ENCODE data around the gene STN1. TPM values are rescaled to one million over a fixed set of nuclear protein-coding genes. Genes with fewer than 3 reads are reported as not detected.

The STN1 gene
- polyA plus RNA-seq, 1 of the 3 experiments (the other 2 are of a cell fraction), result 22.1 TPM

DNA sequence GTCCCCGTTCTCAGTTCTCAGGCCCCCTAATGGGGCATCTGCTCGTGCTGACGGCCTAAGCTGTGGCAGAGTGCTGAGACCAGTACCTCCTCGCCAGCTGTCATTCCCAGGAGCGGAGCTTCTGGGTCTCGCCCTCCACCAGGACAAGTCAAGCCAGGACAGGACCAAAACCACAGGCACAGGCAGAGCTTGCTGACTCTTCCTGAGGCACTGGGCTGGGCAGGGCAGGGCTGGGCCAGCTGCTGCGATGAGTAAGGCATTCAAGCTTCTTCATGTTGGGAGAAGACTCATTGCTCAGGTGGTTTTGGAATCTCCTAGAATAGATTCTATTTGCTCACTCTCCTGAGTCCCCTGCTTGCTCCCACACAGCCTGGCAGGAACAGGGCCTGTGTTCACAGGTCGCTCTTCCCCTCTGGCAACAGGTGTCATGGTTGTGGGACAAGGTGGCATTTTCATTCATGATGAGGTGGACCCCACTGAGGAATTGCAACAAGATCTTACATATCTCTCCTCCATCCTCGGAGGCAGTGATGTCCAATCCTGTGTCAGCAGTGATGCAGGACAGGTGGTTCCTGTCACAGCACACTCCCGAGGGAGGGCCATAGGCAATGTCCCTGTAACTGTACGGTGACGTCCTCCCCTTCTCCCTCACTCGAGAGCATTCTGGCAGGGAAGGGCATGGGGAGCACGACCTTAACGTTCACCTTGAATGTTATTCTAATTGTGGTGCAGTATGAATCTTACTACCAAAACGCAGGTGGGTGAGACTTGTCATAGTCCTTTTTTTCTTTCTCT is 45.6 kb downstream of the STN1 start:
- Histone ChIP-seq H3K79me2 (ENCODE audit: insufficient read depth) (no peaks in the 10 kb centered on the region), H4K20me1 (ENCODE audit: insufficient read depth) (no peaks in the 10 kb centered on the region), H3K4me1 (ENCODE audit: control insufficient read depth in 1 of 2, insufficient read depth in 2 of 2, low read depth in 1 of 2, low read length in 1 of 2) (peaks cover 0 to 19% of the 10 kb centered on the region in 2 experiments; a peak in 2 of 4 replicates), H3K9me3 (no peaks in the 10 kb centered on the region), H3K4me2 (no peak overlapping the region), H3K27ac (ENCODE audit: low read depth in 2 of 2, low read length in 1 of 2) (no peak overlapping the region), H2AFZ (ENCODE audit: low read depth) (no peak overlapping the region), H3F3A (replicated peaks; ENCODE audit: insufficient read depth) (no peaks in the 10 kb centered on the region), H3K36me3 (replicated peaks in 1 of 2; ENCODE audit: control insufficient read depth in 1 of 2, insufficient read depth in 2 of 2, low read length in 1 of 2) (no peaks in the 10 kb centered on the region), H3K9ac (no peak overlapping the region), H3K4me3 (ENCODE audit: low read depth in 2 of 2, low read length in 1 of 2) (no peak overlapping the region), H3K27me3 (ENCODE audit: insufficient read depth) (no peaks in the 10 kb centered on the region), H3K9me2 (no peaks in the 10 kb centered on the region)
- DNase-seq, result no peak
- WGBS (ENCODE audit: low lambda C conversion rate), result 93% methylated on average over 14 of the region's 16 CpGs
- TF ChIP-seq EZH2phosphoT487 (IDR thresholded peaks at IDR 0.05; ENCODE audit: borderline replicate concordance, low read depth), result no peak
- TF ChIP-seq RXRA (IDR thresholded peaks at IDR 0.05; ENCODE audit: borderline replicate concordance, low read depth), result no peak
- no peak for TF ChIP-seq GATA2 (CRISPR knock-in tag; IDR thresholded peaks at IDR 0.05)
- TF ChIP-seq, protein P1, sequence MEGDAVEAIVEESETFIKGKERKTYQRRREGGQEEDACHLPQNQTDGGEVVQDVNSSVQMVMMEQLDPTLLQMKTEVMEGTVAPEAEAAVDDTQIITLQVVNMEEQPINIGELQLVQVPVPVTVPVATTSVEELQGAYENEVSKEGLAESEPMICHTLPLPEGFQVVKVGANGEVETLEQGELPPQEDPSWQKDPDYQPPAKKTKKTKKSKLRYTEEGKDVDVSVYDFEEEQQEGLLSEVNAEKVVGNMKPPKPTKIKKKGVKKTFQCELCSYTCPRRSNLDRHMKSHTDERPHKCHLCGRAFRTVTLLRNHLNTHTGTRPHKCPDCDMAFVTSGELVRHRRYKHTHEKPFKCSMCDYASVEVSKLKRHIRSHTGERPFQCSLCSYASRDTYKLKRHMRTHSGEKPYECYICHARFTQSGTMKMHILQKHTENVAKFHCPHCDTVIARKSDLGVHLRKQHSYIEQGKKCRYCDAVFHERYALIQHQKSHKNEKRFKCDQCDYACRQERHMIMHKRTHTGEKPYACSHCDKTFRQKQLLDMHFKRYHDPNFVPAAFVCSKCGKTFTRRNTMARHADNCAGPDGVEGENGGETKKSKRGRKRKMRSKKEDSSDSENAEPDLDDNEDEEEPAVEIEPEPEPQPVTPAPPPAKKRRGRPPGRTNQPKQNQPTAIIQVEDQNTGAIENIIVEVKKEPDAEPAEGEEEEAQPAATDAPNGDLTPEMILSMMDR (IDR thresholded peaks at IDR 0.05), result no peak
- TF ChIP-seq CHD2 (IDR thresholded peaks at IDR 0.05; ENCODE audit: low read length, partially characterized antibody), result no peak
- TF ChIP-seq TAF1 (IDR thresholded peaks at IDR 0.05; ENCODE audit: borderline replicate concordance, low read depth, low read length), result no peak
- no peak for TF ChIP-seq MXI1 (IDR thresholded peaks at IDR 0.05; ENCODE audit: low read depth, low read length)
- TF ChIP-seq, protein P2, sequence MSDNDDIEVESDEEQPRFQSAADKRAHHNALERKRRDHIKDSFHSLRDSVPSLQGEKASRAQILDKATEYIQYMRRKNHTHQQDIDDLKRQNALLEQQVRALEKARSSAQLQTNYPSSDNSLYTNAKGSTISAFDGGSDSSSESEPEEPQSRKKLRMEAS (IDR thresholded peaks at IDR 0.05; ENCODE audit: low read depth), result no peak
- no peak for TF ChIP-seq ELF1 (IDR thresholded peaks at IDR 0.05)
- TF ChIP-seq, protein P3, sequence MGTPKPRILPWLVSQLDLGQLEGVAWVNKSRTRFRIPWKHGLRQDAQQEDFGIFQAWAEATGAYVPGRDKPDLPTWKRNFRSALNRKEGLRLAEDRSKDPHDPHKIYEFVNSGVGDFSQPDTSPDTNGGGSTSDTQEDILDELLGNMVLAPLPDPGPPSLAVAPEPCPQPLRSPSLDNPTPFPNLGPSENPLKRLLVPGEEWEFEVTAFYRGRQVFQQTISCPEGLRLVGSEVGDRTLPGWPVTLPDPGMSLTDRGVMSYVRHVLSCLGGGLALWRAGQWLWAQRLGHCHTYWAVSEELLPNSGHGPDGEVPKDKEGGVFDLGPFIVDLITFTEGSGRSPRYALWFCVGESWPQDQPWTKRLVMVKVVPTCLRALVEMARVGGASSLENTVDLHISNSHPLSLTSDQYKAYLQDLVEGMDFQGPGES (IDR thresholded peaks at IDR 0.05; ENCODE audit: low read depth, low read length), result no peak
- no peak for TF ChIP-seq POLR2AphosphoS5 (IDR thresholded peaks at IDR 0.05; ENCODE audit: low read depth, low read length)
- TF ChIP-seq NRF1 (IDR thresholded peaks at IDR 0.05; ENCODE audit: low read depth, low read length), result no peak
- no peak for TF ChIP-seq RAD21 (IDR thresholded peaks at IDR 0.05; ENCODE audit: low read length)
- no peak for TF ChIP-seq MEF2A (IDR thresholded peaks at IDR 0.05; ENCODE audit: borderline replicate concordance, low read depth)
- no peak for TF ChIP-seq TEAD4 (IDR thresholded peaks at IDR 0.05; ENCODE audit: borderline replicate concordance, insufficient read depth)
- POLR2A ChIA-PET, result no interaction called here
- CTCF ChIA-PET, result interaction anchor here (1.0 to 1.6 kb wide), 3 partner anchors 12 to 159 kb away, joined by 4 to 6 read pairs (median 5); no protein-coding TSS in a partner anchor
